ENCODE data around the gene ADARB1. TPM values are rescaled to one million over a fixed set of nuclear protein-coding genes. Genes with fewer than 3 reads are reported as not detected.

The ADARB1 gene
- total and polyA plus RNA-seq, 2 of the 8 experiments (the other 6 are each of a cell fraction or from before 2014, with no cell fraction given) = 4.7 to 14.9 TPM

DNA sequence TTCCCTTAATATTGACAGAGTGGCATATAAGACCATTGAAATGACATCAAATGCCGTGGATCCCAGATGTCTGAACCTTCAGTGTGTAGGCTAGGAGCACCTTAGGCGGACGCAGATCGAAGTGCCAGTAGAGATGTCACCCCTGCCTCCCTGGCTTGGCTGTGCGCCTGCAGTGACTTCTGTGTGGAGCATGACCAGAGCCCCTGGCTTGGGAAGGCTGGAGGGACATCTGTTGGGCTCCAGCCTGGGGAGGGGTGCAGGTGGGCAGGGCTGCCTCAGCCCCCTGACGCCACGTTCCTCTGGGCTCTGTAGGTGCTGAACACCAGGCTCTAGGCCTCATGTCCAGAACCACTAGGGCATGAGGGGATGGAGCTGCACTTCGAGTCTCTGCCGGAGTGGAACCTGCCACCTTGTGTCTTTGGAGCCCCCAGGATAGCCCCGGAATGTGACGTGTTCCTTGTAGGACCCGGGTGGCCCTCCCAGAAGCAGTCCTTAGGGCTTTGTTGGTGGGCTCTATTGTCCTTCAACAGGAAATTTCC, 103.8 kb downstream of the ADARB1 start:
- H3K18ac ChIP-seq (ENCODE audit: extremely low read depth, low read length) = no peak overlapping the region
- no peak overlapping the region for H2BK15ac ChIP-seq (ENCODE audit: low read length)
- no peak overlapping the region for H4K8ac ChIP-seq (ENCODE audit: extremely low read depth, insufficient read depth, low read length)
- H3K27ac ChIP-seq (ENCODE audit: low read depth, low read length) = no peak overlapping the region
- no peaks in the 10 kb centered on the region for H3K79me1 ChIP-seq (ENCODE audit: low read depth, low read length)
- no peak overlapping the region for H2BK120ac ChIP-seq (replicated peaks; ENCODE audit: low read depth, low read length)
- H2AK5ac ChIP-seq (ENCODE audit: low read depth, low read length) = no peak overlapping the region
- H3K27me3 ChIP-seq (replicated peaks in 1 of 4; ENCODE audit: control insufficient read depth in 3 of 4, extremely low read depth in 1 of 4, insufficient read depth in 3 of 4, low read length in 3 of 4) = no peaks in the 10 kb centered on the region
- no peak overlapping the region for H4K5ac ChIP-seq (ENCODE audit: insufficient read length, low read depth, low read length)
- H3K36me3 ChIP-seq (ENCODE audit: control insufficient read depth in 2 of 4, insufficient read depth in 4 of 4, low read length in 3 of 4) = no peaks in the 10 kb centered on the region
- H3K4ac ChIP-seq (replicated peaks; ENCODE audit: insufficient read length, low read depth, low read length) = no peak overlapping the region
- ChIA-PET CTCF (ENCODE audit: partially characterized antibody) (no interaction called here), POLR2A (ENCODE audit: partially characterized antibody) (no interaction called here)
- H3K9me3 ChIP-seq (ENCODE audit: insufficient read depth in 2 of 2, low read depth in 1 of 2, low read length in 1 of 2) = no peaks in the 10 kb centered on the region
- no peak overlapping the region for H3K23ac ChIP-seq (ENCODE audit: insufficient read length)
- H2BK12ac ChIP-seq (ENCODE audit: low read depth, low read length) = no peak overlapping the region
- H3K79me2 ChIP-seq (ENCODE audit: control insufficient read depth in 1 of 2, insufficient read depth in 2 of 2, low read length in 2 of 2) = no peaks in the 10 kb centered on the region
- TF ChIP-seq SP1 (IDR thresholded peaks at IDR 0.05; ENCODE audit: low read depth, low read length) = no peak
- TF ChIP-seq, protein P1, sequence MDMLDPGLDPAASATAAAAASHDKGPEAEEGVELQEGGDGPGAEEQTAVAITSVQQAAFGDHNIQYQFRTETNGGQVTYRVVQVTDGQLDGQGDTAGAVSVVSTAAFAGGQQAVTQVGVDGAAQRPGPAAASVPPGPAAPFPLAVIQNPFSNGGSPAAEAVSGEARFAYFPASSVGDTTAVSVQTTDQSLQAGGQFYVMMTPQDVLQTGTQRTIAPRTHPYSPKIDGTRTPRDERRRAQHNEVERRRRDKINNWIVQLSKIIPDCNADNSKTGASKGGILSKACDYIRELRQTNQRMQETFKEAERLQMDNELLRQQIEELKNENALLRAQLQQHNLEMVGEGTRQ (IDR thresholded peaks at IDR 0.05; ENCODE audit: low read length) = no peak
- TF ChIP-seq SUZ12 (IDR thresholded peaks at IDR 0.05; ENCODE audit: low read length) = no peak
- no peak for TF ChIP-seq HDAC6 (IDR thresholded peaks at IDR 0.05; ENCODE audit: low read depth, low read length)
- TF ChIP-seq GABPA (IDR thresholded peaks at IDR 0.05; ENCODE audit: borderline replicate concordance, insufficient read depth, low read length) = no peak
- no peak for TF ChIP-seq MAX (IDR thresholded peaks at IDR 0.05)
- no peak overlapping the region for H3K14ac ChIP-seq (ENCODE audit: insufficient read length)
- peaks cover 0 to 3% (median 0%) of the 10 kb centered on the region in 4 experiments; a peak in 1 of 7 replicates for H3K4me1 ChIP-seq (replicated peaks in 1 of 4; ENCODE audit: control insufficient read depth in 3 of 4, insufficient read depth in 4 of 4, low read length in 3 of 4)
- no peak overlapping the region for H3K56ac ChIP-seq (replicated peaks; ENCODE audit: insufficient read length, low read depth, low read length)
- no peak overlapping the region for H2AFZ ChIP-seq (ENCODE audit: low read length)
- H2BK20ac ChIP-seq (ENCODE audit: low read length) = no peak overlapping the region
- no peak overlapping the region for H4K91ac ChIP-seq (replicated peaks; ENCODE audit: insufficient read length, low read length)
- H3K23me2 ChIP-seq (ENCODE audit: low read depth, low read length) = no peaks in the 10 kb centered on the region
- DNase-seq (ENCODE audit: low read depth in 1 of 2, low spot score in 2 of 2) = no peak
- H3K4me2 ChIP-seq (ENCODE audit: insufficient read depth in 1 of 2, low read depth in 2 of 2, low read length in 2 of 2) = no peak overlapping the region
- H2BK5ac ChIP-seq (ENCODE audit: low read depth, low read length) = no peak overlapping the region
- 86% methylated on average over 12 of the region's 12 CpGs; no CpG with 5 or more reads in 1 of the 2 experiments for WGBS, 2 experiments (ENCODE audit: extremely low coverage in 1 of 2, insufficient coverage in 1 of 2, insufficient read length in 1 of 2, insufficient replicate concordance in 2 of 2, low coverage in 1 of 2, low lambda C conversion rate in 2 of 2, missing lambda C conversion rate in 1 of 2)
- no peak overlapping the region for H3K4me3 ChIP-seq (ENCODE audit: extremely low read depth in 1 of 4, insufficient read depth in 2 of 4, low read depth in 3 of 4, low read length in 4 of 4)
- H4K20me1 ChIP-seq (replicated peaks in 1 of 2; ENCODE audit: control insufficient read depth in 1 of 2, insufficient read depth in 2 of 2, low read length in 2 of 2) = no peaks in the 10 kb centered on the region
- no peak for FAIRE-seq
- no peak overlapping the region for H3K9ac ChIP-seq (replicated peaks in 1 of 4; ENCODE audit: extremely low read depth in 1 of 4, low read depth in 3 of 4, low read length in 3 of 4)

Measured in H1 (cell line).